IPS DF 6.9 (cell line): ENCODE data around the gene SRGAP2.
"Not testable (repeated sequence)": the region's sequence is repeated elsewhere in the genome, so short reads cannot be mapped to it uniquely, and the experiment has no call there.

ENCODE experiments used
- DNase-seq: peaks from one replicate; pipeline ENCODE4 v3.0.0-alpha.2; 2013; ENCODE audit warnings: low read depth, low spot score
- H3K27ac ChIP-seq: one replicate; pipeline ENCODE4 v1.5.1; 2013; ENCODE audit warnings: low read length, control low read depth
- H3K27me3 ChIP-seq: 2 replicates; pipeline ENCODE4 v1.6.1; 2013; ENCODE audit warnings: mild to moderate bottlenecking, low read length; ENCODE audit not compliant: control insufficient read depth, insufficient read depth
- H3K36me3 ChIP-seq: 2 replicates; pipeline ENCODE4 v1.6.1; 2013; ENCODE audit warnings: low read length; ENCODE audit not compliant: control insufficient read depth, insufficient read depth
- H3K4me1 ChIP-seq: 2 replicates; pipeline ENCODE4 v1.6.1; 2013; ENCODE audit warnings: low read length; ENCODE audit not compliant: control insufficient read depth, insufficient read depth
- H3K4me3 ChIP-seq: 2 replicates; pipeline ENCODE4 v1.5.1; 2013; ENCODE audit warnings: mild to moderate bottlenecking, low read length
- H3K9me3 ChIP-seq: 2 replicates; pipeline ENCODE4 v1.6.1; 2013; ENCODE audit warnings: low read length, inconsistent platforms; ENCODE audit not compliant: control insufficient read depth, insufficient read depth
- WGBS: extraction: QIAGEN DNeasy Blood & Tissue Kit; methylation state at CpG from one replicate; pipeline ENCODE4 v1.1.7; 2013; ENCODE audit warnings: mixed read lengths, missing lambda C conversion rate; ENCODE audit not compliant: insufficient read length, insufficient coverage; 5-methylcytosine and 5-hydroxymethylcytosine counted together

The SRGAP2 gene

GRCh38 chr1:206229286-206229685 is 25.9 kb downstream of the SRGAP2 start:
- WGBS, result no CpG with 5 or more reads among the region's 2 CpGs
- H3K27ac ChIP-seq, H3K9me3 ChIP-seq, H3K4me1 ChIP-seq, H3K36me3 ChIP-seq, H3K4me3 ChIP-seq, H3K27me3 ChIP-seq, DNase-seq: not testable (repeated sequence)

GRCh38 chr1:206231989-206232388 is 28.6 kb downstream of the SRGAP2 start:
- no CpG with 5 or more reads among the region's 9 CpGs for WGBS
- not testable (repeated sequence) for H3K4me1 ChIP-seq, DNase-seq

DNA sequence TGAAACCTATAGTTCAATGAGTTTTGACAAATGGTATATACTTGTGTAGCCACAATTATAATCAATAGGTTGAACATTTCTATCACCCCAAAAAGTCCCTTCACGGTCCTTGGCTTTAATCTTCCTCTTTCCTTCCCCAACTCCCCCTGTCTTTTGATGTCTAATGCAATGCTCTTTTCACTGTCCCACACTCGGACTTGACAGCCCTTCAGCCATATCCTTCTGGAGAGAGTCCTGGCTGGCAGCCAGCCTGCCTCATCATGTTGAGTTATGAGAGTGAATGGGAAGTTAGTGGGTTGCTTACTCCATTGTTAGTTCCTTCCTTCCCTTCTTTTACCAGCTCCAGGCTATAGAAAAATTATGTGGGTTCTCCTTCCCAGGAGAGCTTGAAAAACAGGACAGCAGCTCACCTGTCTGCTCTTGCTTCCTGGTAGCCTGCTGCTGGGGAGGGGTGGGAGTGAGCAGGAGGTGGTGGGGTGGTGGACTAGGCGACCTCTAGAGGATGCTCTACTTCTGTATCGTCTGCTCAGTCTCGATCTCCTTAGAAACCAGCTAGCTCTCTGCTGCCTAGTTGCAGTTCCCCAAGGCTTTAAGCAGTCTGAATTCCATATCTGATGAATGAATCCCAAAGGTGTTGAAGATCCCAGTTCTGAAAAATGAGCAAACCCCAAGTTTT is 29.8 kb downstream of the SRGAP2 start:
- H3K36me3 ChIP-seq, DNase-seq: not testable (repeated sequence)
- no CpG with 5 or more reads among the region's 5 CpGs for WGBS

More at GRCh38 chr1:206231989-206232388, 28.6 kb downstream of the SRGAP2 start:
- not testable (repeated sequence) for H3K27me3 ChIP-seq, H3K27ac ChIP-seq, H3K4me3 ChIP-seq, H3K9me3 ChIP-seq, H3K36me3 ChIP-seq

DNA sequence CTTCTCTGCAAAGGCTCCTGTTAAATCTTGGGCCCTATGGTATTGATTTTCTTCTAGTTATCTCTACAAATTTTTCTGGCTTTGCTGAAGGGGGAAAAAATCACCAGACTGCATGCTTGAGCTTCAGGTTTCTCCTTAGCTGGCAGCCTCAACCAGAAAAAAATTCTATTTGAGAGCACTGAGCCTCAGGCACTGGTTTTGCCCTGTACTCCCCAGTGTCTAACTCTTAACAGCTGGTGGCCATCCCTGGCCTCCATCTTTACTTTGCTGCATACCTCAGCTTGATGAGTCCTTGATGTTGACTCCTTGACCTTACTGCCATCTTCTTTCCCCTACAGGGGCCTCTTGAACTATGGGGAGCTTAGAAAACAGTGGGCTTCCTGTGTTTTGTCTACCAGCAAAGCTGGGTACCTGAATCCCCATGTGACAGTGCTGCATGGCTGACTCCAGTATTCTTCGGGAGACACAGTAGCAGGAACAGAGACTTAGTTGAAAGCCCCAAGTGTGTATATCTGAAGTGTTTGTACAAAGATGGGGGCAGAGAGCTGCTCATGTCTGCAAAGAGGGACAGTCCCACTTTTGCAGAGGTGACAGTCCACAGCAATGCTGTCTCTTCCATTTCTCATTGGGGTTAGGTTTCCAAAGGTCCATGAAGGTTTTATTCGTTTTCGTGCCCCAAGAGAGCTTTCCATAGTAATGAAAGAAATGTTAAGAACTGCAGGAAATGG is 31.0 kb downstream of the SRGAP2 start:
- not testable (repeated sequence) for H3K27ac ChIP-seq, H3K27me3 ChIP-seq, DNase-seq, H3K9me3 ChIP-seq, H3K4me3 ChIP-seq, H3K36me3 ChIP-seq, H3K4me1 ChIP-seq
- WGBS, result no CpG with 5 or more reads among the region's 3 CpGs

More for the DNA sequence above, 29.8 kb downstream of the SRGAP2 start:
- not testable (repeated sequence) for H3K4me1 ChIP-seq, H3K4me3 ChIP-seq, H3K9me3 ChIP-seq, H3K27me3 ChIP-seq, H3K27ac ChIP-seq

GRCh38 chr1:206235190-206235589 is 31.8 kb downstream of the SRGAP2 start:
- not testable (repeated sequence) for H3K4me3 ChIP-seq, H3K9me3 ChIP-seq, H3K4me1 ChIP-seq, DNase-seq, H3K27ac ChIP-seq, H3K27me3 ChIP-seq, H3K36me3 ChIP-seq
- WGBS, result no CpG with 5 or more reads among the region's 2 CpGs

DNA sequence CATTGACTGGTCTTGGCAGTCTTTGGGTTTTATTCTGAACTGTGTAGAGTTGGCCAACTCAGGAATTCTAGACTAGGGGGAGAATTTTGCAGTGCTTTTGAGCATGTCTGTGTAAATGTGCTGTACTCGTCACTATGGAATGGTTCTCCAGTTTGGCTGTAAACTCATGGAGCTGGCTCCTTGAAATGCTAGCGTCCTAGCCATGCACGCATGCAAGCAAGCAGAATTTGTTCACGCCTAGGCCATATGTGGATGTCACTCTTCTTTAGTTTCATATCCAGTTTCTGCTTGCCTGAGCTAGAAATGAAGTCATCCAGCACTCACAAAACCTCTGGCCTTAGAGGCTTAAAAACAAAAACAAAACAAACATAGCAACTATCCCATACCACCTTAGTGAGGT is 36.9 kb downstream of the SRGAP2 start:
- not testable (repeated sequence) for H3K27me3 ChIP-seq, H3K27ac ChIP-seq, H3K4me3 ChIP-seq, H3K36me3 ChIP-seq, H3K9me3 ChIP-seq, H3K4me1 ChIP-seq, DNase-seq
- no CpG with 5 or more reads among the region's 4 CpGs for WGBS

GRCh38 chr1:206243335-206243734 is 40.0 kb downstream of the SRGAP2 start:
- not testable (repeated sequence) for DNase-seq

GRCh38 chr1:206245479-206245878 is 42.1 kb downstream of the SRGAP2 start:
- WGBS, result no CpG with 5 or more reads among the region's 3 CpGs
- H3K27ac ChIP-seq, H3K27me3 ChIP-seq, H3K36me3 ChIP-seq, H3K4me3 ChIP-seq, H3K4me1 ChIP-seq, H3K9me3 ChIP-seq, DNase-seq: not testable (repeated sequence)

More at GRCh38 chr1:206243335-206243734, 40.0 kb downstream of the SRGAP2 start:
- H3K4me1 ChIP-seq, H3K36me3 ChIP-seq, H3K4me3 ChIP-seq, H3K27ac ChIP-seq, H3K27me3 ChIP-seq, H3K9me3 ChIP-seq: not testable (repeated sequence)
- WGBS, result no CpG with 5 or more reads among the region's 3 CpGs

- WGBS, result no CpG with 5 or more reads among the region's 10 CpGs
- H3K9me3 ChIP-seq, H3K27ac ChIP-seq, H3K36me3 ChIP-seq, DNase-seq, H3K27me3 ChIP-seq, H3K4me1 ChIP-seq, H3K4me3 ChIP-seq: not testable (repeated sequence)
Observed at GRCh38 chr1:206246129-206246886, 43.0 kb downstream of the SRGAP2 start.

GRCh38 chr1:206250953-206251681 is 47.8 kb downstream of the SRGAP2 start:
- H3K4me1 ChIP-seq, H3K36me3 ChIP-seq, H3K27ac ChIP-seq, H3K9me3 ChIP-seq, DNase-seq, H3K27me3 ChIP-seq, H3K4me3 ChIP-seq: not testable (repeated sequence)
- WGBS, result no CpG with 5 or more reads among the region's 3 CpGs
